NCI-H1048 (cell line): ENCODE measurements around the gene AGMAT.
A peak's percentile ranks its signal among the peaks of the same experiment; 100 is the strongest.

Experiments used
- DNase-seq: peaks from one replicate; lab custom pipeline; 2025; lab: John Stamatoyannopoulos, UW

Gene AGMAT, protein sequence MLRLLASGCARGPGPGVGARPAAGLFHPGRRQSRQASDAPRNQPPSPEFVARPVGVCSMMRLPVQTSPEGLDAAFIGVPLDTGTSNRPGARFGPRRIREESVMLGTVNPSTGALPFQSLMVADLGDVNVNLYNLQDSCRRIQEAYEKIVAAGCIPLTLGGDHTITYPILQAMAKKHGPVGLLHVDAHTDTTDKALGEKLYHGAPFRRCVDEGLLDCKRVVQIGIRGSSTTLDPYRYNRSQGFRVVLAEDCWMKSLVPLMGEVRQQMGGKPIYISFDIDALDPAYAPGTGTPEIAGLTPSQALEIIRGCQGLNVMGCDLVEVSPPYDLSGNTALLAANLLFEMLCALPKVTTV

DNA sequence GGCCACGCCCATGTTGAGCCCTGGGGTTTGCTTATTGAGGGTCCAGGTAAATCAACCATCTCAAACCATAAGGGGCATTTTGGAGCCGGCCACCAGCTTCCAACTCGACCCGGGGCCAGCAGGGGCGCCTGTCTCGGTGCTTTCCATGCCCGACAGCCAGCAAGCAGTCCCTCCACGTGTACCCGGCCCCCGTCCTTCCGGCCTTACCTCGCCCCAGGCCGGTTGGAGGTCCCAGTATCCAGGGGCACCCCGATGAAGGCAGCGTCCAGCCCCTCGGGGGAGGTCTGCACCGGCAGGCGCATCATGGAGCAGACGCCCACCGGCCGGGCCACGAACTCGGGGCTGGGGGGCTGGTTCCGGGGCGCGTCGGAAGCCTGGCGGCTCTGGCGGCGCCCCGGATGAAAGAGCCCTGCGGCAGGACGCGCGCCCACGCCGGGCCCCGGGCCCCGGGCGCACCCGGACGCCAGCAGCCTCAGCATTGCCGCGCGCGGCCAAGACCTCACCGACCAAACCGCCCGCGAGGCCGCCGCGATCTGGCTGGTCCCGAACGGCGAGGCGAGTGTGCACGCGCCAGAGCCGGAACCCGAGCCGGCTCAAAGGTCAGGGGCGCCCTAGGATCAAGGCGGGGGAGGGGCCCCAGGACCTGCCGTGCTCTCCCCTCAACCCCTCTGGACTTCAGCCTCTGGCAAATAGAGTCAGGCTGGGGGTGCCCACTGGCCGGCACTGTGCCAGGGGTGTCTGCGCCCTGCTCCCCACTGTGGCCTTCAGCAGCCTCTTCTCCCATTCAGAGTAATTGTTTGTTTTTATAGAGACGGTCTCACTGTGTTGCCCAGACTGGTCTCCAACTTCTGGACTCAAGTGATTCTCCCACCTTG is at the start of gene AGMAT:
AGMAT (minus strand) TSS at position 563 of the 875 bp plus-strand sequence; CDS start at position 479, 84 bp downstream.
- no peak for DNase-seq

DNA sequence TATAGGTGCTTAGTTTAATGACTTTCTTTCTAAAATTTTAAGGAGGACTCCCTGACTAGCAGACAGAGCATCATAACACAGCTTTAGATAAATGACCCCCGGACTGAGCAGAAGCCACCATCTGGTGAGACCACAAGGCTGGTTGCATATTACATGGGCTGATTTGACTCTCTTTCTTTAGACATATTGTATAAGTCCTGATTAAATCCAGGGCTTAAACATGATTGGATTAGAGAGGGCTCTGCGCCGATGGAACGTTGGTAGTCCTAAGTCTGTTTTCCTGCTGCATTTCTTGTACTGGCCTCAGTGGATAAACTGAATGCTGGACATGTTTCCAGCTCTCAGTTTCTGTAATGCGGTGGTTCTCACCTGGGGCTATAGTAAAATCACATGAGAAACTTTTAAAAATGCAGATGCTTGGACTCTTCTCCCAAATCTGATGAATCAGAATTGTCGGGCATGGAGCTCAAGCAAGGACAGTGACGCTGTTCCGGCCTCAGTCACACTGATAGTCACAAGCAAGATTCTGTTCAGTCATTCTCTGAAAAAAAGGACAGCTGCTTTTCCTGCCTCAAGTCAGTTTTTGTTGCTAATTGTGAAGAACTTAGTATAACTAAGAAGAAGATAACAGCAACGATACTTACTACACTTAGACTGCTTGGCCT is 49.0 kb upstream of the AGMAT start:
- no peak for DNase-seq

DNA sequence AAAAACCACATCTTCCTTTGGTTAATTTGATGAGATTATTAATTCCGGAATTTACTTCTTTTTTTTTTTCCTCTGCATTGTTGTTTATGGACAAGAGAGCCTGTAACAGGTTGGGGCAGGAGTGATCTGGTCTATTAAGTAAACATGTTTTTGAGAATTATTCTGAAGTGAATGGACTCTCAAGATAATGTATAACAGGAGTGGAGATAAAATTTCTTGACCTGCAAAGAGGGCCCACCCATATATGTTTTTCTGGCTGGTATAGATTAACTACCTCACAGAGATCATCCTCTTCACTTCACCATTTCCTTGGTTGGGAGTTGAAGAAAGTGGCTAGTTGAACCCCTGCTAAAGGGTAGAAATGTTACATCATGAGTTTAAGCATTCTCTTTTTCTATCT is 43.2 kb upstream of the AGMAT start:
- no peak for DNase-seq

DNA sequence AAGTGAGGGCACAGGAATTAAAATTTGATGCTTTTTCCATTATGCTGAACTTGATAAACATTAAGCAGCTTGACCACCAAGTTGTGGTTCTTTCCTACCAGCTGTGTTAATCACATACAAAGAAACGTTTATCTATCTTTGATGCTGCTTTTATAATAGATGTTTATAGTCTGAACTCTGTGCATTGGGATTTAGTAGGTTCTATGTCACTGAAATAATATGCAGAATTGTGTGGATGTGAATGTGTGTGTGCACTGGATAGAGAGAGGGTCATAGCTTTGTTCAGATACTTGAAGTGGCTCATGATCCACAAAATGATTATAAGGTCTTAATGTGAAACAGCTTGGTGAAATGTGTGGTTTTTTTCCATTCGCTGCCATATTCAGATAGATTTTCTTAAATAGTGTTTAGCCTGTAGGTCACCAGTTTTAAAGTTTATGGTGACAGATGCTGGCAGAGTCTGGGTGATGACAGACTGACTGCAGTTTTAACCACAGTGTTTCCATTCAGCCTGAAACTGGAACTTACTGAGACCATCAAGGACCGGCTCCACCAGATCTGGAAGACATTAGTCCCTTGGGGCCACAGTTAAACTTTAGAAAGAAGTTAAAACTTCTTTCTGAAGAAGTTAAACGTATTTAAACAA is 42.6 kb upstream of the AGMAT start:
- no peak for DNase-seq

DNA sequence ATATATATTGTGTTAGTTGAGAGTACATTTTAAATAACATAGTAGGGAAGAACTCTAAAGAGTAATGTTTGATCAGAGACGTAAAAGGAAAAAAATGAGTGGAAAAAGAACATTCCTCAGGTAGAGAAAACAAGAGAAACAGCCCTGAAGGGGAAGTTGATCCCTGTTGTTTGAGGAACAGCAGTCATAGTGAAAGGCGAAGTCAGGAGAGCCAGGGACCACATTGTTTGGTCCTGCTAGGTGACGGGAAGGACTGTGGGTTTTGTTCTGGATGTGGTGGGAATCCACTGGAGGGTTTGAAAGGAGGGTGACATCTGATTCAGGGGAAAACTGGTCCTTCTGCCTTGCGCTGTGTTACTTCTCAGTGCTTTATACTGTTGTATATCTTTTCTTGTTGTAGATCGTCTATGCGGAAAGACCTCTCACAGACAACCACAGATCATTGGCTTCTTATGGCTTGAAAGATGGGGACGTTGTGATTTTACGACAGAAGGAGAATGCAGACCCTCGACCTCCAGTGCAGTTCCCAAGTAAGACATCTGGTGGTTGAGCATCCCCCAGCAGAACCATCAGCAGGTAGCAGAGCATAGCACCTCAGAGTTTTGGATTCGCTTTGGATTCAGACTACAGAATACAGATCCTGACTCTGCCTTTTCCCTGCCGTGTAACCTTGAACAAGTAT is 41.6 kb upstream of the AGMAT start:
- DNase-seq, result no peak

DNA sequence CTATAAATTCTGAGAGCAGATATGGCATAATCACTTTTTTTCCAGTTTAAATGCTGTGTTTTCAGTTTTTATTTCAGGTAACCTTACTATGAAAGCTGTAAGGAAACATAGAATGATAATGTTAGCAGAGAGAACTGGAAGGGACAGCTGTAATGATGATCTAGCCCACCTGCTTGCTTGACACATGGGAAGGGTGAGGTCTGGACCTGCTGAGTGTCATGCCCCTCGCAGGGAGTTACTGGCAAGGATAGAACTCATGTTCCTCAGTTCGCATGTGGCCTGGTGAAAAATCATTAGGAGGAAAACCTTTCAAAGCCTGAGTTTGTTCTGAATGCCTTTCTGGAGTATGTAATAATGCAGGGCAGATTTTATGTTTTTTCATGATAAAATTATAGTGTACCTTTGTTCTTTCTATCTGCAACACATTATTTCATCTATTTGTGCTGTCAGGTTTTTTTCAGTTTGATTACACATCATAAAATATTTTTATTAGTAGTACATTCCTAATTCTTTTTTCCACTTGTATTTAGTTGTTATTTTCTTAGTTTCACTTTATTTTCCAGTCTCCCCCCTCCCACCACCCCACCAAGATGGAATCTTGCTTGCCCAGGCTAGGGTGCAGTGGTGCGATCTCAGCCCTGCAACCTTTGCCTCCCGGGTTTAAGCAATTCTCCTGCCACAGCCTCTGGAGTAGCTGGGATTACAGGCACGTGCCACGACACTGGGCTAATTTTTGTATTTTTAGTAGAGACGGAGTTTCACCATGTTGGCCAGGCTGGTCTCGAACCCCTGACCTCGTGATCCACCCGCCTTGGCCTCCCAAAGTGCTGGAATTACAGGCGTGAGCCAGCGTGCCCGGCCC is 40.4 kb upstream of the AGMAT start:
- DNase-seq, result no peak

DNA sequence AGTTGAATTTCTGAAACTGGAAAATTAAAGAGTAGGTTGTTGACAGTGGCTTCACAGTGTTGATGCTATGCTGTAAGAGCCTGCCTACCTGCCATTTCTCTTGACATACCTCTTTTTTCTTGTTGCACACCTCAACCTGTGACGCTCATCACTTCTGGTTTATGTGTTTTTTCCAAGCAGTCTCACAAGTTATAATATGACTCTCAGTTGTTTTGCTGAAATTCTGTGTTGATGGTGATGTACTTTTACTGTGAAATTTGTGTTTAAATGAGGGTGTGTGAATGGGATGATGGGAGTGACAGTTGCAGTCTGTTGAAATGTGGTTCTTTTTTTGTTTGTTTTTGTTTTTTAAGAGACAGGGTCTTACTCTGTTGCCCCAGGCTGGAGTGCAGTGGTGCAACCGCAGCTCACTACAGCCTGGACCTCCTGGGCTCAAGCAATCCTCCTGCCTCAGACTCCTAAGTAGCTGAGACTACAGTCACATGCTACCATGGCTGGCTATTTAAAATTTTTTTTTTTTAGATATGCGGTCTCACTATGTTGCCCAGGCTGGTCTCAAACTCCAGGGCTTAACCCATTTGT is 39.4 kb upstream of the AGMAT start:
- no peak for DNase-seq

DNA sequence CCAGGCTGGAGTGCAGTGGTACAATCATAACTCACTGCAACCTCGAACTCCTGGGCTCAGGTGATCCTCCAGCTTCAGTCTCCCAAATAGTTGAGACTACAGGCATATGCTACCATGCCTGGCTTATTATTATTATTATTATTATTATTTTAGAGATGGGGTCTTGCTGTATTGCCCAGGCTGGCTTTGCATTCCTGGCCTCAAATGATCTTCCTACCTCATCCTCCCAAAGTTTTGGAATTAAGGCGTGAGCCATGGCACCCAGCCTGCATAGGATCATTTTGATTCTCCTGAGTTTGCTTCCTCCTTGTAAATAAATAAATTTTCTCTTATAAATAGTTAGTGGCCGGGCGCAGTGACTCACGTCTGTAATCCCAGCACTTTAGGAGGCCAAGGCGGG is 38.6 kb upstream of the AGMAT start:
- DNase-seq, result no peak

DNA sequence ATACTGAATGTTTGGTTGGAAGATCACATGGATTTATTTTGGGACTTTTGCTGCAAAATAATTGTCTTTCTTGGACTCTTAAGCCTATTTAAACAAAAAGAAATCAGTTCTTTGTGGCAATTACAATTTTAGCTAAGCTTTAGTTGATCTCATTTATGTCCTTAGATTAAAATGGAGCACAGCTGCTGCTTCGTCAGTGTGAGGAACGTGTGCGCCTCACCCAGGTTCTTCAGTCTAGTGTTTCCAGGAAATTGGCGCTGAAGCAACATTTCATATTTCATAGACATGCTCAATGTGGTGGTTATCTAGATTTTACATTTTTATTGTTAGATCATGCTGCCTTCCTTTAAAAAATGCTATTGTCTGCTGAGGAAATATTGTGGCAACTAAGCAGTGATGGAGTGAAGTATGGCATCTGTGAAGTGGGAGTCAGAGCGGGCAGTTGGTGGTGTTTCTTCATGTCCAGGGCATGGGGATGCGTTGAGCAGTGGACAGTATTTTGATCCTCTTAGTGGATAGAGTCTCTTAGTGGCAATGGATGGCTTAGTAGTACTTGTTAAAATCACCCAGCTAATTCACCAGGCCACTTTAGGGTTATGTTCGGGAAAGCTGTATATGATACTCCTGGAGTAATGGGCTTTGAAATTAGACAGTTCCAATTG is 38.0 kb upstream of the AGMAT start:
- no peak for DNase-seq

DNA sequence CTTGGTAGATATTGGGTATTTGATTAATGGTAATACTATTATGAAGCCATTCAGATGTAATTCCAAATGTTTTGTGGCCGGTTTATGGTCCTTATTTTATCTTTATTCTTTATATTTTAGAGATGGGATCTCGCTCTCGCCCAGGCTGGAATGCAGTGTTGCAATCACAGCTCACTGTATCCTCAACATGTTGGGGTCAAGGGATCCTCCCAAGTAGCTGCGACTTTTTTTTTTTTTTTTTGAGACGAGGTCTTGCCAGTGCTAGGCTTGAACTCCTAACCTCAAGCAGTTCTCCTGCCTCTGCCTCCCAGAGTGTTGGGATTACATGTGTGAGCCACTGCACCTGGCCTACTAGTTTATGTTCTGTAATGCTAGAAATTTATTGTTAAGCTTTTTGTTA is 37.1 kb upstream of the AGMAT start:
- no peak for DNase-seq

DNA sequence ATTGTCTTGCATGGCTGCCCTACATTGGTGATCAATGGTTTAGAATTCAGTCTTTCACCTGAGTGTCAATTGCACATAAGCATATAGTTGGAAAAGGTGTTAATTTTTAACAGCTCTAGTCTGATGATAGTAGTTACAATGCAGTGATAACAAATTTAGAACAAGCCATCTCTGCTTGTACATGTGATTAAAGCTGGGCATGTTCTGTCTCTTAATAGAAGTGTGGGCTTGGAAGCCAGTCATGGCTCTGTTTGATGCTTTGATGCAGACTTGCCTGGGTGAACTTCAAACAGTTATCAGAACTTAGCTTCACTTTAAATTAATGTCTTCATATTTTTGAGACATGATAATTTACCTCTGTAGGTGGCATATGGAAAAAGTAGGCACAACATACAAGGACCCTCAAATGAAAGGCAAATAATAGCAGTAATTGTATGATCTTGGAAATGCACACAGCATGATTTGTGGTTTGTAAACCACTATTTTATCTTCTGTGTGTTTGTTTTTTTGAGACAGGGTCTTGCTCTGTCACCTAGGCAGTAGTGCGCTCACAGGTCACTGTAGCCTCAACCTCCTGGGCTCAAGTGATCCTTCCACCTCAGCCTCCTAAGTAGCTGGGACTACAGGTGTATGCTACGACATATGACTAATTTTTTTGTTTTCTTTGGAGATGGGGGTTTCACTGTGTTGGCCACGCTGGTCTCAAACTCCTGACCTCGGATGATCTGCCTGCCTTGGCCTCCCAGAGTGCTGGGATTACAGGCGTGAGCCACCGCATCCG is 36.2 kb upstream of the AGMAT start:
- DNase-seq, result no peak

DNA sequence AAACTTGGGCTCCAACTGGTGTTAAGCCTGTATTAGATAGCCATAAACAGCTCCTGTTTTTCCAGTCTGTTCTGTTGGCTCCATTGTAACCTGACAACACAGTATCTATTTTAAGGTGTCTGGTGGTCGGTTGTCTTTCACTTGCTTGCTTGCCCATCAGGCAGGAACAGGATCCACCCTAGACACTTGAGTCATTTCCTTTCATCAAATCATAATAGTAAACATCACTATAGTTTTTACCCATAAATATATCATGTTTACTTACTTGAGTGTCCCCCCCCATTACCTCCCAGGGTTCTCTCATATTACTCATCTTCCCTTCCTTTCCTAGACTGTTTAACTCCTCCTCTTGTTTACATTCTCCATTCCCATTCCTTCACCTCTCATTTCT is 35.3 kb upstream of the AGMAT start:
- DNase-seq, result no peak

DNA sequence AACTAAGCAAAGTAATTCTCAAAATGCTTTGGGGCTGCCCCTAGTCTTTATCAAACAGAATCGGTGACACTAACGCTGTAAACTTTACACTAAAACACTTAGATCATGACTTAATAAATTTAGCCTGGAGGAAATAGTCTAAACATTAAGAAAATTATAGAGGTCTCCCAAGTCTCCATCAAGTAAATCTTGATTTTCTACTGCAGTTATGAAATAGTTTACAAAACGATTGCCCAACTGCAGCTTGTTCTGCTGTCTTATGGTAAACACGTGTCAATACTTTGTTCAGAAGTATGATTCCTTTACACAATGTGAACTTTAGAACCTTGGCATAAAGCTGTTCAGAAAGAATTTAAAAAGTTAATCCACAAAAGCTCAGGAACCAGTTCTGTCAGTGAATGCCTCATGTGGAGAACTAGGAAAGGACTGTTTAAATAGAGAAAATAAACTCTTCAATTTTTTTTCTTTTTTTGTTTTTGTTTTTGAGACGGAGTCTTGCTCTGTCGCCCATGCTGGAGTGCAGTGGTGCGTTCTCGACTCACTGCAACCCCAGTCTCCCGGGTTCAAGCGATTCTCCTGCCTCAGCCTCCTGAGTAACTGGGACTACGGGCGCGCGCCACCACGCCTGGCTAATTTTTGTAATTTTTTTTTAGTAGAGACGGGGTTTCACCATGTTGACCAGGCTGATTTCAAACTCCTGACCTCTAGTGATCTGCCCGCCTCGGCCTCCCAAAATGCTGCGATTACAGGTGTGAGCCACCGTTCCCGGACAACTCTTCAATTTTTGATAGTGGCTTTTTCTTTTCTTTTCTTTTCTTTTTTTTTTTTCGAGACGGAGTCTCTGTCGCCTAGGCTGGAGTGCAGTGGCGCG is 34.0 kb upstream of the AGMAT start:
- no peak for DNase-seq

DNA sequence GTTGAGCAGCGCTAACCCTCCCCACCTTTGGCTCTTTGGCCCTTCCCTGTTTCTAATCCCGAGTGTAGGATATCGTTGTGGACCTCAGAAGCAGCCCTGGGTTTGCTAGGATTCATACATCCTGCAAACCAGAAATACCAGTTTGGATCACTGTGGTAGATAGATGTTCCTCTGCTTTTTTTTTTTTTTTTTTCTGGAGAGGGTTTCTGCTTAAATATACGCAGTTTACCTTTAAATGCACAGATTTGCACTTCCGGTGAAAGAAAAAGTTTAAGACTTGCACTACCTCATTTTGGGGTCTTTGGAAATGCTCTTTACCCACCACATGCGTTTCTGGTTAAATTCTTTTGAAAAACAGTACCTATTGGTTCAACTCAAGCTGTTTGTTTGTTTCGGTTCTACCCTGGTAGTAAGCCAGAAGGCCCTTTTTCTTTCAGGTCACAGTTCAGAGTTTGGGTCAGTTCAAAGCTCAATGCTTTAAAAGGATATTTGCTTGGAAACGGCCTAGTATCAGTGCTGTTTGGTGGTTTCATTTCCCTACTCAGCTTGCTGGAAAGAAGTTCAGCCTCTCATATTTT is 33.3 kb upstream of the AGMAT start:
- peak; percentile 21 for DNase-seq

DNA sequence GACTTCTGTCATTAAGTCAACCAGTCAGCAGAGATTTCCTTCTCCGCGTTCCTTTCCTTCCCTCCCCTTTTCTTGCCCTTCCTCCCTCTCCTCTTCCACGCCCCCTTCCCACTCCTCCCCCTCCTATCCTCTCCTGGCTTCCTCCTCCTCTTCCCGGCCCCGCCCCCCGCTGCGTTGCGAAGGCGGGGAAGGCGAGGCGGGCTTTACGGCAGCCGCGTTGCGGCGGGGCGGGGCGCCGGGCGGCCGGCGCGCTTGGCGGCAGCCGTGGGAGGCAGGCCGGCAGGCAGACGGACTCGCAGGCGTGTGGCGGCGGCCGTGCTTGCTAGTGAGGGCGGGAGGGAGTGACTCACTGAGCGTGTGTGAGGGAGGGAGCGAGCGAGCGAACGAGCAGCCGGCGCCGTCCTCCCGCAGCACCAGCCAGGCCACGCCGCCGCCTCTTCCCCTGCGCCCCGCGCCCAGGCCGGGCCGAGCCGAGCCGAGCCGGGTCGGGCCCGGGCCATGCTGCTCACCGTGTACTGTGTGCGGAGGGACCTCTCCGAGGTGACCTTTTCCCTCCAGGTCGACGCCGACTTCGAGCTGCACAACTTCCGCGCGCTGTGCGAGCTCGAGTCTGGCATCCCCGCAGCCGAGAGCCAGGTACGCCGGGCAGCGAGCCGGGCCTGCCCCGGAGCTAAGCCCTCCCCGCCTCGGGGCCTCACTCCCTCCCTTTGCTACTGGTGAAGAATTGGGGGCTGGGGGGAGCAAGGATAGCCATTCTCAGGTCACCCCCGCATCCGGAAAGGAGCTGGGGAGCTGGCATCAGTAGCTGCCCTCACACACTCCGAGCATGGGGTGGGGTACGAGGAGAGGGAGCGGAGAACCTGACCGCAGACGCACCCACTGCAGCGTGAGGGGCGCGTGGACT is 32.6 kb upstream of the AGMAT start, which contains the start of gene DDI2:
DDI2 (plus strand) TSS at position 286 of the 904 bp plus-strand sequence; CDS start at position 499, 213 bp downstream.
- peak; percentile 87 for DNase-seq
